ENCODE results near the gene GLOD5.

GLOD5 gene

GRCh38 chrX:48769230-48769629 is 7.7 kb downstream of the GLOD5 start:
- DNase-seq: no peak

GRCh38 chrX:48770296-48770695 is 8.7 kb downstream of the GLOD5 start:
- DNase-seq: no peak

DNA sequence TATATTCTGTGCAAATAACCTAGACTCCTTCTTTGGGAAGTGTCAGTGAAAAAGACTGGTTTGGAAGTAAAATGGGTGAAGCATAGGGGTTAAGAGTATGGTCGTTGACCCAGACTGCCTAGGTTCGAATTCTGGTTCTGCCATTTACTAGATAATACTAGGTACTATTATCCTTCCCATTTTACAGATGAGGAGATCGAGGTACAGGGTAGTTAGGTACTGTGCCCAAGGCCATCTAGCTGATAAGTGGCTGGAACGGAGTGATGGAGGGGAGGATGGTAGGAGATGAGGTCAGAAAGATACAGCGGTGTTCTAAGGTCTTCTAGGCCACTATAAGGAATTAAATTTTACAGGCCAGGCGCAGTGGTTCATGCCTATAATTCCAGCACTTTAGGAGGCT is 11.1 kb downstream of the GLOD5 start:
- DNase-seq: no peak

DNA sequence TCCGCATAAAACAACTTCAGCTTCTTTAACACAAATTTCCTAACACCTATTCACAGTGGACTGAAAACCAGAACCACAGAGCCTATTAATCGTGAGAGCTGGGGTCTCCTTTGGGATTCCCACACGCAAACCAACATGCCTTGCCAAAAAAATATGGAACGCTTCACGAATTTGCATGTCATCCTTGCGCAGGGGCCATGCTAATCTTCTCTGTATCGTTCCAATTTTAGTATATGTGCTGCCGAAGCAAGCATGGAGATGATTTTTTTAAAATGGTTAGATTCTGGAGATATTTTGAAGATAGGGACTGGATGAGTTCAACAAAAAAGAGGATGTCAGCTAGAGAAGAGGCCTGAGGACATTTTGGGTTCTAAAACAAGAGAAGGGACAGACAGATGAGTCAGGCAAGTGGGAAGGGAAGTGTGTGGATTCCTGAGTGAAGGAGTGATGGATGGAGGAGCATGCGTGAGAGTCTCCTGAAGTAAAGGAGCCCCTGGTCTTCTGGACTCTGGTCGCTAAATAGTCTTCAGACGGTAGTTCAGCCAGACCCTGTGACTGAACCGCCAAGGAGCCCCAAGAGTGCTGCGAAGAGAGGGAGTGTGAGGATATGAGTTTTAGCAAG is 15.4 kb downstream of the GLOD5 start:
- DNase-seq: no peak

DNA sequence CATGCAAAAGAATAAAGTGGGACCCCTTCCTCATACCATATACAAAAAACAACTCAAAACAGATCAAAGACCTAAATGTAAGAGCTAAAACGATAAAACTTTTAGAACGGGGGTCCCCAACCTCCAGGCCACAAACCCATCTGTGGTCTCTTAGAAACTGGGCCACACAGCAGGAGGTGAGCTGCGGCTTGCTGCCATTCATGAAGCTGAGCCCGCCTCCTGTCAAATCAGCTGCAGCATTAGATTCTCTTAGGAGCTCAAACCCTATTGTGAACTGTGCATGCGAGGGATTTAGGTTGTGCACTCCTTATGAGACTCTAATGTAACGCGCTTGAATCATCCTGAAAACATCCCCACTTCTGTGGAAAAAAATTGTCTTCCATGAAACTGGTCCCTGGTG is 17.9 kb downstream of the GLOD5 start:
- DNase-seq: no peak

DNA sequence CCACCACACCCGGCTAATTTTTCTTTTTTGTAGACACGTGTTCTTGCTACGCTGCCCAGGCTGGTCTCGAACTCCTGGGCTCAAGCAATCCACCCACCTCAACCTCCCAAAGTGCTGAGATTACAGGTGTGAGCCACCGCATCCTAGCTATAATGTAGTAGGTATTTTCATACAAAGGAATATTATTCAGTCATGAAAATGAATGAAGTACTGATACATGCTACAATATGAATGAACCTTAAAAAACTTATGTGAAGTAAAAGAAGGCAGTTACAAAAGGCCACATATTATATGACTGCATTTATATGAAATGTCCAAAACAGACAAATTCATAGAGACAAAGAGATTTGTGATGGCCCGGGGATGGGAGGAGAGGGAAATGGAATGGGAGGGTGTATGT is 20.2 kb downstream of the GLOD5 start:
- DNase-seq: no peak

GRCh38 chrX:48782216-48782615 is 20.7 kb downstream of the GLOD5 start:
- no peak for DNase-seq

GRCh38 chrX:48782795-48783194 is 21.2 kb downstream of the GLOD5 start:
- no peak for DNase-seq

DNA sequence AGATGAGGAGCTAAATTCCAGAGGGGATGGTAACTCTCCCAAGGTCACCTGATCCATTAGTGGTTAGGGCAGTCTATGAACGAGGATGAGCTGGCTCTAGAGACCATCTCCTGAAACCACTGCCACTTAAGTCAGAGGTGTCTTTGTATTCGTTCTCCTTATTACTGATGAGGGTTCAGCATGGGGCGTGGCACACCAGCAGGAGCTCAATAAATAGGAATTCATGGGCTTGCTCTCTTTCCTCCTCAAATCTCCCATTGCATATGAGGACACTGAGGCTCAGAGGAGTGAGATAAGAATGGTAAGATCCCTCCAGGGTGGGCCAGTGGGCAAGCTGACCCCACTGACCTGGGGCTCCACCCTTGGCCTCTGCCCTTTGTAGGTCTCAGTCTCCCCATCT is 23.2 kb downstream of the GLOD5 start:
- no peak for DNase-seq

GRCh38 chrX:48785186-48785539 is 23.6 kb downstream of the GLOD5 start:
- no peak for DNase-seq

GRCh38 chrX:48785540-48786214 is 24.1 kb downstream of the GLOD5 start:
- no peak for DNase-seq

- no peak for DNase-seq
These were observed 24.8 kb downstream of the GLOD5 start, which contains the start of gene GATA1 for GRCh38 chrX:48786341-48786800. Gene GATA1, plus strand, starts transcription at chrX:48786590. Its CDS starts 4,520 bp downstream, at chrX:48791110.

GRCh38 chrX:48786825-48787504 is 25.4 kb downstream of the GLOD5 start:
- no peak for DNase-seq

- no peak for DNase-seq
These were observed 26.2 kb downstream of the GLOD5 start for GRCh38 chrX:48787505-48788443.

DNA sequence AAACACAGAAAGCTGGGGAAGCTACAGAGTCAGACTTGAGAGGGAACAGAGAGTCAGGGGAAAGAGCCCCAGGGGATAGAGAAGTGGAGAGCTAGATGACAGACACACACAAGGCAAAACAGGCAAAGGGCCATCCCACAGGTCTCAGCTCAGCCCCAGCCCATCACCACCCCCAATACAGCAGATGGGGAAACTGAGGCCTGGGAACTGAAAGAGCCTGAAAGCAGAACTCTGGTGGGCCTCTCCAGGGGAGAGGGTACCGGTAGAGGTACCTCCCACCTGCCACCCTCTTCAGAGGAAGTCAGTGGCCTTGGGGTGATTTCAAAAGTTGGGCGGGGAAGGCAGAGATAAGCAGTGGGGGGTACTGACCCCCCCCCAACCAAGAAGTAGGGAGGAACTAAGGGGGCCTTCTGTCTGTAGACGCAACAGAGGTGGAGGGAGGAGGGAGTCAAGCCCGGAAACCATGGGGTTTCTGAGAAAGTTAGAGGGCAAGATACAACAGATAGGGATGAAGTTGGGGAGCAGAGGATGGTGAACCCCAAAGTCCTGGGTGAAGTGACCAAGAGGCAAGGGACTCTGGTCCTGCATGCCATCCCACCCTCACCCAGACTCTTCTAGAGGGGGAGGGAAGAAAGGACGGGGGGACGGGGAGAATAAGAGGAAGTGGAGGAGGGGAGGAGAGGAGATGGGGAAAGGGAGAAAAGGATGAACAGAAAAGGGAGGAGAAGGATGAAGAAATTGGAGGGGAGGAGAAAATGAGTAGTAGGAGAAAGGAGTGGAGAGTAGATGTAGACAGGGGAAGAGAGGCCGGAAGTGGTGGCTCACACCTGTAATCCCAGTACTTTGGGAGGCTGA is 28.0 kb downstream of the GLOD5 start:
- DNase-seq: no peak

GRCh38 chrX:48790477-48790876 is 28.9 kb downstream of the GLOD5 start:
- DNase-seq: no peak

DNA sequence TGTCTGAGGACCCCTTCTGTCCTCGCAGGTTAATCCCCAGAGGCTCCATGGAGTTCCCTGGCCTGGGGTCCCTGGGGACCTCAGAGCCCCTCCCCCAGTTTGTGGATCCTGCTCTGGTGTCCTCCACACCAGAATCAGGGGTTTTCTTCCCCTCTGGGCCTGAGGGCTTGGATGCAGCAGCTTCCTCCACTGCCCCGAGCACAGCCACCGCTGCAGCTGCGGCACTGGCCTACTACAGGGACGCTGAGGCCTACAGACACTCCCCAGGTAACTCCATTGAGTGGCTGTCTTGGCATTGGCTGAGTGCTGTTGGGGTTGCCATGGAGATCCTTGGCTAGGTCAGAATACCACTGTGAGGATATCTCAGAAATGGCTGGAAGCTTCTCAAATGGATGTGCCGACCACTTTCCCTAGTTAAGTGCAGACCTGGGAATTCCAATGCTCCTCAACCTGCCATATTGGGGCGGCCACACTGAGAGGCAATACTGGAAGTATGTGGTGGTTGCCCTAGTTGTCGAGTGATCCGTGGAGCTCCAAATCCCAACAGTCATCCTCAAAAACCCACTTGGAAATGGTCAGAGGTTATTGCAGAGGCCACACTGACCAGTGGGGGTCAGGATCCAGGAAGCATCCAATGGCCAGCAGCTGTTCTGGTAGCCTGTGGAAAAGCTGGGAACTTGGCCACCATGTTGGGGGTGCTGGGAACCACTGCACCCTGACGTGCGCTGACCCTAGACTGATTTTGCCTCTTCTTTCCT is 29.7 kb downstream of the GLOD5 start:
- no peak for DNase-seq

GRCh38 chrX:48792219-48792618 is 30.7 kb downstream of the GLOD5 start:
- no peak for DNase-seq

- DNase-seq: no peak
These were observed 32.4 kb downstream of the GLOD5 start for GRCh38 chrX:48793935-48794334.

- no peak for DNase-seq
These were observed 32.9 kb downstream of the GLOD5 start for GRCh38 chrX:48794340-48794910.
